ENCODE data around the gene MCHR2.

MCHR2 gene

GRCh38 chr6:99960027-99960426, 34.0 kb downstream of the MCHR2 start:
- no peak for DNase-seq (ENCODE audit: low read depth)
- TF ChIP-seq, protein P1, sequence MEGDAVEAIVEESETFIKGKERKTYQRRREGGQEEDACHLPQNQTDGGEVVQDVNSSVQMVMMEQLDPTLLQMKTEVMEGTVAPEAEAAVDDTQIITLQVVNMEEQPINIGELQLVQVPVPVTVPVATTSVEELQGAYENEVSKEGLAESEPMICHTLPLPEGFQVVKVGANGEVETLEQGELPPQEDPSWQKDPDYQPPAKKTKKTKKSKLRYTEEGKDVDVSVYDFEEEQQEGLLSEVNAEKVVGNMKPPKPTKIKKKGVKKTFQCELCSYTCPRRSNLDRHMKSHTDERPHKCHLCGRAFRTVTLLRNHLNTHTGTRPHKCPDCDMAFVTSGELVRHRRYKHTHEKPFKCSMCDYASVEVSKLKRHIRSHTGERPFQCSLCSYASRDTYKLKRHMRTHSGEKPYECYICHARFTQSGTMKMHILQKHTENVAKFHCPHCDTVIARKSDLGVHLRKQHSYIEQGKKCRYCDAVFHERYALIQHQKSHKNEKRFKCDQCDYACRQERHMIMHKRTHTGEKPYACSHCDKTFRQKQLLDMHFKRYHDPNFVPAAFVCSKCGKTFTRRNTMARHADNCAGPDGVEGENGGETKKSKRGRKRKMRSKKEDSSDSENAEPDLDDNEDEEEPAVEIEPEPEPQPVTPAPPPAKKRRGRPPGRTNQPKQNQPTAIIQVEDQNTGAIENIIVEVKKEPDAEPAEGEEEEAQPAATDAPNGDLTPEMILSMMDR (IDR thresholded peaks at IDR 0.05; ENCODE audit: insufficient read depth, low read depth, low read length, missing control alignments): no peak
- no peak overlapping the region for H3K4me3 ChIP-seq (ENCODE audit: low read length)

GRCh38 chr6:99951016-99951805, 42.8 kb downstream of the MCHR2 start:
- TF ChIP-seq, protein P1 (IDR thresholded peaks at IDR 0.05; ENCODE audit: insufficient read depth, low read depth, low read length, missing control alignments): no peak
- H3K4me3 ChIP-seq (ENCODE audit: low read length): no peak overlapping the region
- no peak for DNase-seq (ENCODE audit: low read depth)

DNA sequence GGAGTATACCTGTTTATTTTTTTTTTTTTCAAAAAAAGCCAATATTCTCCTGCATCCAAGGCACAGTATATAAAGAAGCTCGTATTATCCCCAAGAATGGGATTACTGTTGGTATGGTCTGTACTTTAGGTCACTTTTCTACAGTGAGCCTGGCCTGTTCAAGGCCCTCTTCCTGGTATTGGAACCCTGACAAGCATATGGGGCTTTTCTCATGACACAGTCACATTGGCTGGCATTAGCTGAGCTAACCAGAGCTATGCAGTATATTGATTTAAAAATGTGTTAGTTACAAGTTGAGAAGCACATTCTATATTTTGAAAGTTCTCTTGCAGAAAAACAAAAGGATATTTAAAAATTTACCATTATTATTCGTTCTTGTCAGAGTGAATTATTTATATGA, 48.0 kb downstream of the MCHR2 start:
- no peak overlapping the region for H3K4me3 ChIP-seq (ENCODE audit: low read length)

GRCh38 chr6:99943846-99944245, 50.2 kb downstream of the MCHR2 start:
- no peak overlapping the region for H3K4me3 ChIP-seq (ENCODE audit: low read length)
- no peak for DNase-seq (ENCODE audit: low read depth)
- TF ChIP-seq, protein P1 (IDR thresholded peaks at IDR 0.05; ENCODE audit: insufficient read depth, low read depth, low read length, missing control alignments): no peak

More for the DNA sequence above, 48.0 kb downstream of the MCHR2 start:
- TF ChIP-seq, protein P1 (IDR thresholded peaks at IDR 0.05; ENCODE audit: insufficient read depth, low read depth, low read length, missing control alignments): no peak
- DNase-seq (ENCODE audit: low read depth): no peak

DNA sequence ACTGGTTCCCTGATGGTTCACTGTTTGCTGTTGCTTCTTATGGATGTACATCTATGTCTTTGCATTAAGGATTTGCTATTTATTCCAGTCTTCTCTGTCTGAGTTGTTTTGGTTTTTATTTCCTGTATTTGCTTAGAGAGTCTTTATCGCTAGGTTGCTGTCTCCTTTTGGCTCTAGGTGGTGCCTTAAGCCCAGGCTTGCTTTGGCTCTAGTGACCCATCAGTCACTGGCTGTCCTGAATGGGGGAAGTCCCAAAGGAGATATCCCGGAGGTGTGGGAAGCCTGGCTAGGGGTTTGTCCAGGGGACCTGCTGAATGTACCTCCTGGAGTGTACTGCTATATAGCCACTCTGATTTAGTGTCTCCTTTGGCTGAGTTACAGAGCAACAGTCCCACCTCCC, 53.4 kb downstream of the MCHR2 start:
- DNase-seq (ENCODE audit: low read depth): no peak
- H3K4me3 ChIP-seq (ENCODE audit: low read length): no peak overlapping the region
- TF ChIP-seq, protein P1 (IDR thresholded peaks at IDR 0.05; ENCODE audit: insufficient read depth, low read depth, low read length, missing control alignments): no peak

- DNase-seq (ENCODE audit: low read depth): no peak
- TF ChIP-seq, protein P1 (IDR thresholded peaks at IDR 0.05; ENCODE audit: insufficient read depth, low read depth, low read length, missing control alignments): no peak
- no peak overlapping the region for H3K4me3 ChIP-seq (ENCODE audit: low read length)
These were observed 60.9 kb downstream of the MCHR2 start for GRCh38 chr6:99933129-99933528.

DNA sequence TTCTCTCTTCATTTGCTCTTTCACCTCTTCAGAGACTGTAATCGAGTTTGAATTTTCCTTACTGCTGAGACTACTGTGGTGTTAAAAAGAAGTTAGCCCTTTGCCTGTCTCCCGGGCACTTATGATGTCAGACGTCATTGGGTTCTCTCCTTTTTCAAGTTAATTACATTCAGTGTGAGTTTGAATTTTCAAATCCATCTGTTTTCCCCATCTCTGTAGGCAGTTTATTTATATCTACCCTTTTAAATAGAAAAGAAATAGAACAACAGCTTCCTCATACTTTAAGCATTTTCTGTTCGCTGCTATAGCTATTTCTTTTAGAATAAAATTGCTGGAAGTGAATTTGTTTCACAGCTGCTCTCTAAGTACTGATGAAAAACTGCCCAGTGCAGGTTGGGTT, 81.4 kb downstream of the MCHR2 start:
- no peak overlapping the region for H3K4me3 ChIP-seq (ENCODE audit: low read length)
- TF ChIP-seq, protein P1 (IDR thresholded peaks at IDR 0.05; ENCODE audit: insufficient read depth, low read depth, low read length, missing control alignments): no peak
- DNase-seq (ENCODE audit: low read depth): no peak

Data from epithelial cell of esophagus (primary cell).